Activated CD4-positive, alpha-beta T cell treated with anti-CD3 and anti-CD28 coated beads, Interleukin-2, amount 10 ng/mL, durations not matched to agents 7 days and 5 days (primary cell): ENCODE results near the gene SKA1. TPM values are rescaled to one million over a fixed set of nuclear protein-coding genes. Genes with fewer than 3 reads are reported as not detected.
"Not testable (repeated sequence)": the region's sequence is repeated elsewhere in the genome, so short reads cannot be mapped to it uniquely, and the experiment has no call there.

Source experiments
- CTCF ChIA-PET: fragments of 350-600 bp; sonication (Branson Sonifier 250); formaldehyde crosslinking; loops from one replicate; lab custom pipeline; 2021; ENCODE audit warnings: antibody characterized with exemption; lab: Charles Lee
- POLR2A ChIA-PET: fragments of 350-600 bp; sonication (Branson Sonifier 250); formaldehyde crosslinking; loops from one replicate; lab custom pipeline; 2021; ENCODE audit warnings: antibody characterized with exemption; lab: Charles Lee
- DNase-seq: peaks from one replicate; pipeline ENCODE4 v3.0.0-alpha.2; 2020
- H3K27ac Mint-ChIP-seq: one replicate; pipeline ENCODE4 v1.8.0; 2021; ENCODE audit warnings: mild to moderate bottlenecking, moderate library complexity, mixed read lengths
- H3K27me3 Mint-ChIP-seq: one replicate; pipeline ENCODE4 v1.8.0; 2021; ENCODE audit warnings: mixed read lengths
- H3K36me3 Mint-ChIP-seq: one replicate; pipeline ENCODE4 v1.8.0; 2021; ENCODE audit warnings: low read depth, mixed read lengths
- H3K4me1 Mint-ChIP-seq: one replicate; pipeline ENCODE4 v1.8.0; 2021; ENCODE audit warnings: mixed read lengths
- H3K4me3 Mint-ChIP-seq: one replicate; pipeline ENCODE4 v1.8.0; 2021; ENCODE audit warnings: mild to moderate bottlenecking, moderate library complexity, mixed read lengths
- H3K9me3 Mint-ChIP-seq: one replicate; pipeline ENCODE4 v1.8.0; 2021; ENCODE audit warnings: mixed read lengths
- total RNA-seq, 2 experiments: library from RNA; stranded (reverse); gene quantifications; one replicate each; pipeline ENCODE4 v1.2.3, GENCODE V29; 2021

SKA1 gene
- total RNA-seq, 2 experiments from 2014 or later: 44.1 to 51.4 TPM

DNA sequence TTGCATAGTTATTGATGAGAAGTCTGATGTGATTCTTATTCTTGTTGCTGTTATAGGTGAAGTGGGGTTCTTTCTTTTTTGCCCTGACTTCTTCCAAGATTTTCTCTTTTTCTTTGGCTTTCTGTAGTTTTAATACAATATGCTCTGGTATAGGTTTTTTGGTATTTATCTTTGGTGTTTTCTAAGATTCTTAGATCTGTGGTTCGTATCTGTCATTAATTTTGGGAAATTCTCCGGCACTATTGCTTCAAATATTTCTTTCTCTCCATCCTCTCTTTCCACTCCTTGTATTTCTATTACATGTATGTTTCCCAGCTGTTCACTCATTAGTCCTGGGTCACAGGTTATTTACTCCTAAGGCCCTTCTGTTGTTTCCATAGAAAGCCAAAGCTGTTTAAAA lies 43.8 kb downstream of the SKA1 start:
- peaks cover 17% of the 10 kb centered on the region for H3K27me3 Mint-ChIP-seq
- no peak overlapping the region for H3K4me3 Mint-ChIP-seq
- no peak for DNase-seq
- peaks cover 5% of the 10 kb centered on the region for H3K9me3 Mint-ChIP-seq
- H3K4me1 Mint-ChIP-seq: no peaks in the 10 kb centered on the region
- H3K36me3 Mint-ChIP-seq: no peaks in the 10 kb centered on the region
- ChIA-PET POLR2A (no interaction called here), CTCF (no interaction called here)
- H3K27ac Mint-ChIP-seq: no peak overlapping the region

DNA sequence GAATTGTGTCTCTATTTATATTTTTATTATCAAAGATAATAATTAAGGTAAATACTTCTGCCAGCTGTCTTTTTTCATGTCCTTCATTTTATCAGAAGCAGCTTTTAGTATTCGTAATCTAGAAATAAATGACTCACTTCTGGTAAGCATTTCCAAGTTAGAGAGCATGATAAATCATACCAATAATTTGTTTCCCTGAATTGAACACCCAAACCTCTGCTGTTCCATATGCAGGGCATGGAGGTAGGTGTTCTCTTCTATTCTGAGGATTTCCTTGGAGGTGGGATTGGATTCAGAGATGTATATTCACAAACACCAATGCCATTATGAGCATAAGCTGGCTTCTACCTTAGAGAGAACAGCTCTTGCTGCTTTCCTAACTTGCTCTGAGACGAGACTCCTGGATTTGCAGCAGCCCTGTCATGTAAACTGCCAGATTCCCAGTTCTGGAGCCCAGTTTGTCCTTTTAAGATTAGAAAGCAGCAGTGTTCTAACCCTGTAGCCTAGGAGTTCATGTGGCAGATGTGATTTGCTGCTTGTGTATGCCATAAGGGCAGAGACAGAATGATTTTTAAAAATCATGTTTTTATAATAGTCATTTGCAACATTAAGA lies 47.5 kb downstream of the SKA1 start:
- peaks cover 21% of the 10 kb centered on the region for H3K27me3 Mint-ChIP-seq
- no peak overlapping the region for H3K4me3 Mint-ChIP-seq
- DNase-seq: no peak
- H3K27ac Mint-ChIP-seq: no peak overlapping the region
- no peaks in the 10 kb centered on the region for H3K36me3 Mint-ChIP-seq
- no peaks in the 10 kb centered on the region for H3K4me1 Mint-ChIP-seq
- ChIA-PET CTCF (no interaction called here), POLR2A (no interaction called here)
- H3K9me3 Mint-ChIP-seq: peaks cover 8% of the 10 kb centered on the region

DNA sequence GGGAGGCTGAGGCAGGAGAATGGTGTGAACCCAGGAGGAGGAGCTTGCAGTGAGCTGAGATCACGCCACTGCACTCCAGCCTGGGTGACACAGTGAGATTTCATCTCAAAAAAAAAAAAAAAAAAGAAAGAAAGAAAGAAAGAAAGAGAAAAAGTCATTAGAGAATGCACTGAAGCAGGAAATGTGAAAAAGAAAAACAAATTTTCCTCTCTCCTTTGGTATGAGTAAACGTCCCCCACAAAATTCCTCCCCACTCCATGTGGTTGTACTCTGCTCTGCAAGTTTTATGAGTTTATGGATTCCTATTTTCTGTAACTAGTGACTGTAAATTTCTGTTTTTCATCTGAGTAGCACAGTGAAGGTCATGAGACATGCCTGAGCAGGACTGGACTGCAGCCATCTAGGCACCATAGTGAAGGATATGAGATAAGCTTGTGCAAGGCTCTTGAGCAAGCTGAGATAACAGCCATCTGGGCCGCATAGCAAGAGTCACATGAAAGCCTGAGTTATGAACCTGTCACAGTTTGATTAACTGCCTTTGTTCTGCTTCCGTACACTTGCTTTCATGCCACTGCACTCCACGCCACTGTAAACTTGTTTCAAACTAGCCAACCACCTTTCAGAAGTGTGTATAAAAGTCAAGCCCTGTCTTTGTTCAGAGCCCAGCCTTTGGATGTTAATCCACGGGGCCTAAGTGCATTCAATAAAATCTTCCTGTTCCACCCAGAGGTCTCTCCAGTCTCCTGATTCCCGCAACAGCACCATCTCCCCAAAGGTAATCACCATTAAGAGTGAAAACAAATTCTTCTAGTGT lies 50.2 kb downstream of the SKA1 start:
- H3K4me1 Mint-ChIP-seq: no peaks in the 10 kb centered on the region
- CTCF ChIA-PET: interaction anchor here (1.0 kb wide), 1 partner anchor 835 kb away, joined by 3 read pairs; no protein-coding TSS in a partner anchor
- no peaks in the 10 kb centered on the region for H3K36me3 Mint-ChIP-seq
- H3K4me3 Mint-ChIP-seq: no peak overlapping the region
- peaks cover 3% of the 10 kb centered on the region for H3K9me3 Mint-ChIP-seq
- POLR2A ChIA-PET: no interaction called here
- peaks cover 24% of the 10 kb centered on the region for H3K27me3 Mint-ChIP-seq
- H3K27ac Mint-ChIP-seq: no peak overlapping the region
- no peak for DNase-seq

DNA sequence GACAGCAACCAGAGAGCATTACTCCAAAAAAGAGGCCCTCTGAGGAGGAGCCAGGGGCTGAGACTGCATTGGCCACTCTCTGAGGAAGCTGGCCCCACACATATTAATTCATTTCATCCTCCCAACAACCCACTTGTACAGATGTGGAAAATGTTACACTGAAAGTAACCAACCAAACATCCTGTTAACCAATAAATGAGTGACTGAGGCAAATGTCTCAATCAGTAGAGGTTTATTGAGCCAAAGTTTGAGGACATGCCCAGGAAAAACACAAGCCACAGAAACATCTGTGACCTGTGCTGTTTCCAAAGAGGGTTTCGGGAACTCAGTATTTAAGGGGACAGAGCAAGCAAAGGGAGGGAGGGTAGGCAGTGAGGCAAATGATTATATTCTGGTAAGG lies 53.0 kb downstream of the SKA1 start:
- CTCF ChIA-PET: no interaction called here
- no peaks in the 10 kb centered on the region for H3K36me3 Mint-ChIP-seq
- DNase-seq: no peak
- no peak overlapping the region for H3K27ac Mint-ChIP-seq
- no peak overlapping the region for H3K4me3 Mint-ChIP-seq
- peaks cover 25% of the 10 kb centered on the region for H3K27me3 Mint-ChIP-seq
- POLR2A ChIA-PET: no interaction called here
- H3K9me3 Mint-ChIP-seq: peaks cover 3% of the 10 kb centered on the region
- H3K4me1 Mint-ChIP-seq: no peaks in the 10 kb centered on the region

DNA sequence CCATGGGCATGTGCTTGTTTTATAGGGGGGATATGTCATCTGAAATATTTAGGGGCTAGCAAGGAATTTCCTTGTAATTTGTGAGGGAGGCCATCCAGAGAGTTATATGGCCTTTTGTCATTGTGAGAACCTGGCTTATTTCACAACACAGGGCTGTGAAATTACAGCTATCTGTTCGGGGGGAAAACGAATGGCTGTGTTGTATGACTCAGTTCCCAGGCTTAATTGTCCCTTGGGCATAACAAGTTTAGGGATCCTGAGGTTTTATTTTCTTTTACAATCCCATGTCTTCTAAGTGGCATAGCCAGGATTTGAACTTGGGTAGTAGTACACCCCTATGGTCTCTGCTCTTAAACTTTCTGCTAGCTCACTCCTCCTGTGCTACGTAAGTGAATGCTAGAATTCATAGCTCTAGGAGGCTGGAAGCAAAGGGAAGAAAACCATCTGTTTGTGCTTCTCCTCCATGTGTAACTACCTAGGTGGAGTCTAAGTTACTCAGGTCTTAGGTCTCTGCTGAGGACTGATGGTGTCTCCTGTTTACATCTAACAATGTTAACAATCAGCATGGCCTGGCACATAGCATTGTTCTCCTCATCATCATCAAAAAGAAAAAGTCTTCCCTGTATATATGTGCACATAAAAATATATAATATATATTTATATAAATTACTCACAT lies 53.8 kb downstream of the SKA1 start:
- Mint-ChIP-seq H3K27ac (no peak overlapping the region), H3K4me1 (no peaks in the 10 kb centered on the region), H3K27me3 (peaks cover 20% of the 10 kb centered on the region), H3K4me3 (no peak overlapping the region), H3K9me3 (peaks cover 3% of the 10 kb centered on the region), H3K36me3 (no peaks in the 10 kb centered on the region)
- ChIA-PET POLR2A (no interaction called here), CTCF (interaction anchor here (0.6 to 0.7 kb wide), 2 partner anchors 95 to 977 kb away, joined by 7 to 8 read pairs; no protein-coding TSS in a partner anchor)
- no peak for DNase-seq

DNA sequence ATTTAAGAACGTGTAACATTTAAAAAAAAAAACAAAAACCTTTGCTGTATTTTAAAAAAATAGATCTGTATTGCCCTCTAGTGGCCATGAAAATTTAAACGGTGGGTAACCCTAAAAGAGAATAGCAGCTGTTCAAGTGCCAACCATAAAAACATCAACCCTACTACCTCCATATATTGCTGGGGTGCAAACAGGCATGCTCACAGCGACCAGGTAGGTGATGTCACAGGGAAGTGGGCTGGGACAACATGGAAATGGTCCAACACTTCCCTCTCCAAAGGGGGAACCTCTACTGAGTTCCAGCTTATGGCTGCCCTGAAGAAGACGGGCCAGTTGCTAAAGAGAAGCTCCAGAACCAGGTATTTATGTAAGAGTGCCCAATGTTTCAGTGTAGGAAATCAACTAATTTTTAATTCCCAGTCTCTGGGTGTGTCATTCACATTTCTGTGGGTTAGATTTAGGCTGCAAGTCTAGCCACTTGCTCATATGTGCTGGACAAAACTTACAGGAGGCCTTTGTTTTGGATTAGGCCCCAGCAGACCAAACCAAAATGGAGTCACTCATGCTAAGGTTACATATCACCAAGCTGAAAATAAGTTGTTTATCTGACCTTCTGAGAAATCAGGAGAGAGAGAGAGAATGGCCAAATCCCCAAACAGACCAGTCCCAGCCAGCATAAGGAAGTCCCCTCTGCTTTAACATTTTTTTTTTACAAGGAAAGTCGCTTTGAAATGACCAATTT lies 54.5 kb downstream of the SKA1 start:
- DNase-seq: peak; percentile 31
- peaks cover 21% of the 10 kb centered on the region for H3K27me3 Mint-ChIP-seq
- no peak overlapping the region for H3K4me3 Mint-ChIP-seq
- no peaks in the 10 kb centered on the region for H3K4me1 Mint-ChIP-seq
- H3K27ac Mint-ChIP-seq: no peak overlapping the region
- peaks cover 3% of the 10 kb centered on the region for H3K9me3 Mint-ChIP-seq
- ChIA-PET POLR2A (interaction anchor here (0.6 kb wide), 1 partner anchor 39 kb away, joined by 5 read pairs; no protein-coding TSS in a partner anchor), CTCF (interaction anchor here (0.6 to 0.7 kb wide), 2 partner anchors 94 to 978 kb away, joined by 7 to 8 read pairs; no protein-coding TSS in a partner anchor)
- no peaks in the 10 kb centered on the region for H3K36me3 Mint-ChIP-seq

- no peak for DNase-seq
- H3K36me3 Mint-ChIP-seq: no peaks in the 10 kb centered on the region
- H3K4me1 Mint-ChIP-seq: no peaks in the 10 kb centered on the region
- no peaks in the 10 kb centered on the region for H3K9me3 Mint-ChIP-seq
- POLR2A ChIA-PET: interaction anchor here (0.6 kb wide), 1 partner anchor 498 kb away, joined by 3 read pairs; no protein-coding TSS in a partner anchor
- CTCF ChIA-PET: no interaction called here
- no peak overlapping the region for H3K4me3 Mint-ChIP-seq
- peaks cover 15% of the 10 kb centered on the region for H3K27me3 Mint-ChIP-seq
- H3K27ac Mint-ChIP-seq: no peak overlapping the region
Observed at GRCh38 chr18:50432915-50433314, 58.1 kb downstream of the SKA1 start.

DNA sequence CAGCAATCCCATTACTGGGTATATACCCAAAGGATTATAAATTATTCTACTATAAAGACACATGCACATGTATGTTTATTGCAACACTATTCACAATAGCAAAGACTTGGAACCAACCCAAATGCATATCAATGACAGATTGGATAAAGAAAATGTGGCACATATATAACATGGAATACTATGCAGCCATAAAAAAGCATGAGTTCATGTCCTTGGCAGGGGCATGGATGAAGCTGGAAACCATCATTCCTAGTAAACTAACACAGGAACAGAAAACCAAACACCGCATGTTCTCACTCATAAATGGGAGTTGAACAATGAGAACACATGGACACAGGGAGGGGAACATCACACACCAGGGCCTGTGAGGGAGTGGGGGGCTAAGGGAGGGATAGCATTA lies 61.9 kb downstream of the SKA1 start:
- H3K27me3 Mint-ChIP-seq, DNase-seq, H3K4me1 Mint-ChIP-seq, H3K4me3 Mint-ChIP-seq, CTCF ChIA-PET, H3K36me3 Mint-ChIP-seq, H3K9me3 Mint-ChIP-seq, H3K27ac Mint-ChIP-seq, POLR2A ChIA-PET: not testable (repeated sequence)

DNA sequence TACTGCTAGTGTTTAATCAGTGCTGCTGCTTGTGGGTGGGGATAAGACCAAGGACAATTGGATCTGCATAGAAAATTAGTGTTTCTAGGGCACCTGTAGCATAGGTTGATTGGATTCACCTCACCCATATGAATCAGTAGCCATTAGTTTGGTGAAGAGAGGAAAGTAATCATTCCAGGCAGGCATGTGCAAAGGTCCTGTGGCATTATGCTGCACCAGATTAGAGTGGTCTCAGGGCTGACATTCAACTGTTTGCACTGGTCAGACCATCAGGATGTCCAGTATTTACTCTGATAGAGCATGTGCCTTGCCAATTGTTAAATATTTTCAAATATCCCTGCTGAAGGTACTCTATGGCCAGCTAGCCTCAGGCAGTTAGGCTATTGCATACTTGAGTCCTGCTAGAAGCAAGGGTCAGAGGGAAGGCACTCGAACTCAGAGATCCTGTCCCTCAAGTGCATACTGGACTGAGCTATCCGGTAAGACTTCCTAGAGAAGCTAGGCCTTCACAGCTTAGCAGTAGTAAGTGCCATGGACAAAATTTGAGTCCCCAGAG lies 64.7 kb downstream of the SKA1 start:
- Mint-ChIP-seq H3K4me1 (no peaks in the 10 kb centered on the region), H3K9me3 (no peaks in the 10 kb centered on the region), H3K4me3 (no peak overlapping the region), H3K36me3 (no peaks in the 10 kb centered on the region), H3K27me3 (peaks cover 9% of the 10 kb centered on the region), H3K27ac (no peak overlapping the region)
- no peak for DNase-seq
- ChIA-PET CTCF (no interaction called here), POLR2A (no interaction called here)

DNA sequence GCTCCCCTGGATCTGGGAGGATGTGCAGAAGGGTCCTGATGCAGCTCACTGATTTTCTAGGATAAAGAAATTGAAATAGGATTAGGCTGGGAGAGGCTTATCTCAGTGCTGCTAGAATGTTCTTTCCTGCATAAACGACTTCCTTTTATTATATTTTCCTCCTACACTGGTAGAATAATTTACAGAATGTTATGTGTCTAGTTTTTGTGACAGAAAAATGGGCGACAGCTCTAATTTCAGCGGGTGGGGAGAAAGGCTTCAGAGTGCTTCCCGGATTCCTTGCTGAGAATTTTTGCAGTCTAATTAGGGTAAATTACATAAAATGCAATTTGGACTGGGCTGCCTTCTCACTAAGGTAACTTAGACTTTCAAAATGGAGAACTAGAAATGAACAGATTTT lies 66.2 kb downstream of the SKA1 start:
- Mint-ChIP-seq H3K9me3 (peaks cover 3% of the 10 kb centered on the region), H3K4me3 (no peak overlapping the region), H3K36me3 (no peaks in the 10 kb centered on the region), H3K27me3 (peaks cover 7% of the 10 kb centered on the region), H3K4me1 (no peaks in the 10 kb centered on the region), H3K27ac (no peak overlapping the region)
- DNase-seq: no peak
- CTCF ChIA-PET: no interaction called here
- POLR2A ChIA-PET: no interaction called here

DNA sequence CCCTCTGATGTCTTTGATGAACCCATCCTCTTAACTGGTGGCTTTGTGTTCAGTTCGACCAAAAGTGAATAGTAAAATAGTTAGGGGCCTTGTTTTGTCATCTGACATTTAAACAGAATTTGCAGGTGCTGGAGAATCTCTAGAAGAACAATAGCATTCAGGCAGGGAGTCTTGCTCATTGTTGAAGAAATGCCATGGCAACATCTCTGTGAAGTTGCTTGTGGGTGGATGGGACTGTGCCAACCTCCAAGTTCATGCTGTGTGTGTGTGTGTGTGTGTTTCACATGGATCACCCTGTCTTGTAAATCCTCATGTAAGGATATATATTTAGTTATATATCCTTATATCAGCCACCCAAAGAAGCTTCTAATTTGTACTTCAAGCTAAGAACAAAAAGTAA lies 66.7 kb downstream of the SKA1 start:
- no peak for DNase-seq
- Mint-ChIP-seq H3K36me3 (no peaks in the 10 kb centered on the region), H3K27me3 (peaks cover 7% of the 10 kb centered on the region), H3K4me1 (no peaks in the 10 kb centered on the region), H3K27ac (no peak overlapping the region), H3K4me3 (no peak overlapping the region), H3K9me3 (peaks cover 3% of the 10 kb centered on the region)
- CTCF ChIA-PET: no interaction called here
- POLR2A ChIA-PET: no interaction called here
